ENCODE data around the gene B4GALT7.

The B4GALT7 gene

DNA sequence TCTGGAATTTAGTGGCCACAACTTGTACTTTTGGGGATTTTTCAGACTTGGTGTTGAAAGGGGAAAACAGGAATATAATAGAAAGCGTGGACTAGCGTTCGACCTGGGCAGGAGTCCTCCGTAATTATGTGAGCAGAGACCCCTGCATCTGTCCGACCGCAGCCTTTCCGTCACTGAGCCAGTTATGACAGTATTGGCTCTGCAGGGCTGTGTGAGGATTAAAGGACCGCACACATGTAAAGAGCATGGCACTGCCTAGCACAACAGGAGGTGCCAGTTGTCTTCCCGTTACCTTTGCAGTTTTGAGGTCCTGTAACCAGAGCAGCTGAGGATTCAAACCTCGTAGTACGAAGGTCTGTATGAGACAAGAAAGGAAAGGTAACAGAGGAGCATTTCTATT lies 1.2 kb downstream of the B4GALT7 start:
- no peak for FAIRE-seq
- TF ChIP-seq POLR2A (IDR thresholded peaks at IDR 0.05; ENCODE audit: low read depth, low read length): no peak

DNA sequence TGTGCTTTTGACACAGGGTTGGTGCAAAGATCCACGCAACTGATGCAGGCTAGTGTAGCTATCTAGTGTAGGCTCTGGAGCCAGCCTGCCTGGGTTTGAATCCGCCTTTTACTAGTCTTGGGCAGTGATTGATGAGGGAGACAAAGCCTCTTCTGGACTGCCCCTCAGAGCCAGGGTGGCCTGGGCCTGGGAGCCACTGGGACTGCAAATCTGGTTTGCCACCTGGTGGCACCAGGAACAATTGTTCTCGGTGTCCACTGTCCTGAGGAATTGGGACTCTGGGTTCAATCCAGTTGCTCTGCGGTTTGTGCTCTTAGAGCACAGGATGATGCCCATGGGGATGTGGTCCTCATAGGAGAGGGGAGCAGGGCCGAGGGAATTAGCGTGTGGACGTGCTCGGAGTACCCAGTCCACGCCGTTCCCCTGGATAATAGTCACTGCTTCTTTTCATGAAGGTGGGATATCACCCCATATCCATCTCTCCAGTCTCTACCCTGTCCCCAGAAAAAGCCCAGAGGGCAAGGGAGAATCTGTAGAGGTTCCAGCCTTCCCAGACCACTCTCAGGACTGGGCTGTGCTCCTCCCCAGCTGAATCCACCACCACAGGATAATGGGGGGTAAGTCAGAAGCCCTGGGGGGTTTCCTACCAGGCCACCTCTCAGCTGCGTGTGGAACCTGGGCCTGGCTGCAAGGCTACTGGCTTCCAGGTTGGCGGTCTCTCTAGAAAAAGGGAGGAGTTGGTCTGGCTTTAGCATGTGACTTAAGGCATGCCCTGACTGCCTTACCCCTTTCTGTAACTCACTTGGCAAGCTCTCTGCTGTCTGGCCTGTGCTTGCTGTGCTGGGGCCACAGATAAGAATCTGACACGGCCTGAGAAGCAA lies 1.9 kb downstream of the B4GALT7 start:
- FAIRE-seq (no peak), DNase-seq (ENCODE audit: insufficient read length, low spot score) (no peak)
- no peak for TF ChIP-seq POLR2A (IDR thresholded peaks at IDR 0.05; ENCODE audit: low read depth, low read length)

More for the DNA sequence above, 1.2 kb downstream of the B4GALT7 start:
- DNase-seq (ENCODE audit: insufficient read length, low spot score): no peak

DNA sequence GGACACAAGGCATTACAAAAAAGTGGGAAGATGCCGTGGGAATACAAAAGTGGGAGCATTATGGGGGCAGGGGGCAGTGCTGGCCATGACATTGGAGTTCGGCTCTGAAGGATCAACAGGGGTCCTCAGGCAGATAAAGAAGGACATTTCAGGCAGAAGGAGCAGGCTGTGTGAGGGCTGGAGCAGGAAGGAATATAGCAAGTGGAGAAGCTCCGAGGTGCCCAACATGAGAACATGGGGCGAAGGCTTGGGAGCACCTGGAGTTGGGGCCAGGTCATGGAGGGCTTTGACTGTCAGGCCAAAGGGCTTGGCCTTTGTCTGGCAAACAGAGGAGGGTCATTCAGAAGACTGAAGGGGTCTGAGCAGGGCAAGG lies 2.5 kb downstream of the B4GALT7 start:
- DNase-seq (ENCODE audit: insufficient read length, low spot score) (no peak), FAIRE-seq (no peak)
- TF ChIP-seq POLR2A (IDR thresholded peaks at IDR 0.05; ENCODE audit: low read depth, low read length): no peak

DNA sequence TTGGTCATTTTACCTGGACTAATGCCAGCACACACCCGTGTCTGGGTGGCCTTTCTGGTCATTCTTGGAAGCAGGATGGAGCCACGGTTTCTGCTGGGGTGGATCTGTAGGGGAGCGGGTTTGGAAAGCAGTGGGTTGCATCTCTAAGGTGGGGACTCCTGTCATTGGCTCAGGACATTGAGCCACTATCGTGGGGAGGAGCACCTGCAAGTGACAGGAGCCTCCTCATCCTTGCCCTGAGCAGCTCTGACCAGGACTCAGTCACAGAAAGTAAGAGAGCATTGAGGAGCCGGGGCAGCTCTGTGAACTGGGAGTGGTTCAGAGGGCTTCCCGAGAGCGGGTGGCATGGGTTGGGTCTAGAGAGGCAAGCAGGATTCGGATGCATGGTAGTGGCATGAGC lies 3.7 kb downstream of the B4GALT7 start:
- no peak for DNase-seq (ENCODE audit: insufficient read length, low spot score)
- no peak for TF ChIP-seq POLR2A (IDR thresholded peaks at IDR 0.05; ENCODE audit: low read depth, low read length)
- no peak for FAIRE-seq

DNA sequence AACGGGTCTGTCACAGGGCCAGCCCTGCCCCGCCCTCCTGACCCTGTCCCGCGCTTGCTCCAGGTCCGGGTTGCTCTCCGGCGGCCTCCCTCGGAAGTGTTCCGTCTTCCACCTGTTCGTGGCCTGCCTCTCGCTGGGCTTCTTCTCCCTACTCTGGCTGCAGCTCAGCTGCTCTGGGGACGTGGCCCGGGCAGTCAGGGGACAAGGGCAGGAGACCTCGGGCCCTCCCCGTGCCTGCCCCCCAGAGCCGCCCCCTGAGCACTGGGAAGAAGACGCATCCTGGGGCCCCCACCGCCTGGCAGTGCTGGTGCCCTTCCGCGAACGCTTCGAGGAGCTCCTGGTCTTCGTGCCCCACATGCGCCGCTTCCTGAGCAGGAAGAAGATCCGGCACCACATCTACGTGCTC lies 4.2 kb downstream of the B4GALT7 start:
- no peak for TF ChIP-seq POLR2A (IDR thresholded peaks at IDR 0.05; ENCODE audit: low read depth, low read length)
- no peak for DNase-seq (ENCODE audit: insufficient read length, low spot score)
- FAIRE-seq: no peak

DNA sequence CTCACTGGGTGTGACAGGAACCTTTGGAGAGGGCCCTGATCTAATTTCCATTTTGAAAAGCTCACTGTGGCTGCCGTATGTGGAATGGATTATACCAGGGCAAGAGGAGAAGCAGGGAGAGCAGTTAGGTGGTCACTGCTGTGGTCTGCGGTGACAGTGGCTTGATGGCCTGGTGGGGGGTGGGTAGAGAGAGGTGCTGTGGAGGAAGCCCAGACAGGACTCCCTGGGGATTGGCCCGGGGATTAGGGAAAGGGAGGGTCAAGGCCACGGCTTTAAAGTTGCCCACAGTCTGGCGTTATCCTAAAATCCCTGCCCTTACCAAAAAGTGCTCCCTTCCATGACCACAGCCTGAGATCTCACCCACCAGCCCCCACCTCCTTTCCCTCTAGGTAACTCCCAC lies 4.7 kb downstream of the B4GALT7 start:
- TF ChIP-seq POLR2A (IDR thresholded peaks at IDR 0.05; ENCODE audit: low read depth, low read length): no peak
- DNase-seq (ENCODE audit: insufficient read length, low spot score) (no peak), FAIRE-seq (no peak)

DNA sequence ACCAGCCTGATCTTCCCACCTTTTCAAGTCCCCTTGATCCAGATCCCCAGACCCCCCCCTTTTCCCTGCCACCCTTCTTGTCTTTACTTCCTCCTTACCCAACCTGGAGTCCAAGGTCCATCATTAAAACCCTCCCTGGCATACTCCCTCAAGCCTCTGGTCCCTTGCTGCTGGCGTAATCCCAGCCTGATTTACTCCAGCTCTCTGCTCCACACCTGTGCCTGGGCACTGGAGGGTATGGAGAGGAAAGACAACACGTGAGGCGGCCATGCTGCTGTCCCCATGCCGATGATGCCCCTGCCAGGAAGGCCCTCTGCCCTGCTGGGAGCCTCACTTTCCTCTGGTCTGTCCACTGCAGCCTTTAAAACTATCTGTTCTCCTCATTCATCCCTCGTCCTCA lies 5.1 kb downstream of the B4GALT7 start:
- DNase-seq (ENCODE audit: insufficient read length, low spot score): no peak
- no peak for FAIRE-seq
- TF ChIP-seq POLR2A (IDR thresholded peaks at IDR 0.05; ENCODE audit: low read depth, low read length): no peak

DNA sequence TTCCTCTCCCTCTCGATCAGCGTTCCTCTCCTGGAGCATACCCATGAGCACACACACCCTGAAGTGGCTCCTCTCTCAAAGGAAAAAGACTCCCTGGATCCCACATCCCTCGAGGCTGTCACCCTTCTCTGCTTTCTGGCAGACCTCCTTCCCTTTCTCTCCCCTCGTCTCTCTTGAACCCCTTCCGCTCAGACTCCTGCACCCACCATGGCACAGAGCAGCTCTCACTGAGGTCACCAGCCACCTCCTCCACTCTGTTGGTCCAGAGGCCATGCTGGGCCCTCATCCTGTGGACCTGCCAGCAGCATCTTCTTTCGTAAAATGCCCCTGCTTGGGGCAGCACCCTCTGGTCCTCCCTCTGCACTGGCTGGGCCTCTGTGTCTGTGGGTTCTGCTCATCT lies 5.7 kb downstream of the B4GALT7 start:
- no peak for TF ChIP-seq POLR2A (IDR thresholded peaks at IDR 0.05; ENCODE audit: low read depth, low read length)
- FAIRE-seq (no peak), DNase-seq (ENCODE audit: insufficient read length, low spot score) (no peak)

DNA sequence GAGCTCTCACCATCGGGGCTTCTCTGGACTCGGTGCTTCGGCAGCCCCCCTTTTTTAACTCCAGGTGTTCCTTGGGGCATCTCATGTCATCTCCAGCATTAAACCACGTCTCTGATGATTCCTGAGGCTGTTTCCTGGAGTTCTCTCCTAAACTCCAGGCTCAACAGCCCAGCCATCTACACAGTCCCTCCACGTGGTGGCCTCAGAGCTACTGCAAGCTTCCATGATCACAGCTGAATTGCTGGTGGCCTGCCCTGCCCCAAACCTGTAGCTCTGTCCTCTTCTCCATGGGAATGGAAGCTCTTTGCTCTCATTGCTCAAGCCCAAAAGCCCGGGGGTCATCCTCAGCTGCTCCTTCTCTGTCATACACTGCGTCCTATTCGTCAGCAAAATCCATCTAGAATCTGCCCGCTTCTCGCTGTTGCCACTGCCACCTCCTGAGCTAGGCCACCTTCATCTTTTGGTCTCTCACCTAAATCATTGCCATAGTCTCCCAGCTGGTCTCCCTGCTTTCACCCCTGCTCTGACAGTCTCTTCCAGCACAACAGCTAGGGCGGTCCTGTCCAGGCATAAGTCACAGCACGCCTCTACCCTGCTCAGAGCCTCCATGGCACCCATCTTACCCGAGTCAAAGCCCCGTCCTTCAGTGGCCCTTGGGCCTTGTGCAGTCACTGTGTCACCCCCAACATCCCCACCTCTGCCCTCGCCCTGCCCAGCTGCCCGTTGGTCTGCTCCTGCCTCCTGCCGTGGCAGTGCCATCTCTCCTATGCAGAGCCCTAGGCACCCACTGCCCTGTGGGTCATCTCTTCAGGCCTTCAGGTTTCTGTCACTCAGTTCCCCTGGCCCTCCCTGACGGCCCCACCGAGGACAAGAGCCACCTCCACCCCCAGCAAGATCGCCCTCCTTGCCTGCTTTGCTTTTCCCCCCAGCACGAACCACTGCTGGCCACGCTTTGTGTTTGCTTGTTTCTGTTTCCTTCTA lies 6.4 kb downstream of the B4GALT7 start:
- TF ChIP-seq POLR2A (IDR thresholded peaks at IDR 0.05; ENCODE audit: low read depth, low read length): no peak
- FAIRE-seq (no peak), DNase-seq (ENCODE audit: insufficient read length, low spot score) (no peak)

DNA sequence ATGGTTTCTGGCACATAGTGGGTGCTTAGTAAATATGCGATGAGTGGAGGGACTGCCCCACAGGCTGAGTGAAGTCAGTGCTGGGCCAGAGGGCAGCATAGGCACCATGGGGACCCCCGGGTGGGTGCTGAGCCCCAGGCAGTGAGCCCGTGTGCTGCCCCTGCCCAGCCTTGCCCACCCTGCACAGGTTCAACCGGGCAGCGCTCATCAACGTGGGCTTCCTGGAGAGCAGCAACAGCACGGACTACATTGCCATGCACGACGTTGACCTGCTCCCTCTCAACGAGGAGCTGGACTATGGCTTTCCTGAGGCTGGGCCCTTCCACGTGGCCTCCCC lies 7.2 kb downstream of the B4GALT7 start:
- TF ChIP-seq POLR2A (IDR thresholded peaks at IDR 0.05; ENCODE audit: low read depth, low read length): no peak
- DNase-seq (ENCODE audit: insufficient read length, low spot score): no peak
- no peak for FAIRE-seq

DNA sequence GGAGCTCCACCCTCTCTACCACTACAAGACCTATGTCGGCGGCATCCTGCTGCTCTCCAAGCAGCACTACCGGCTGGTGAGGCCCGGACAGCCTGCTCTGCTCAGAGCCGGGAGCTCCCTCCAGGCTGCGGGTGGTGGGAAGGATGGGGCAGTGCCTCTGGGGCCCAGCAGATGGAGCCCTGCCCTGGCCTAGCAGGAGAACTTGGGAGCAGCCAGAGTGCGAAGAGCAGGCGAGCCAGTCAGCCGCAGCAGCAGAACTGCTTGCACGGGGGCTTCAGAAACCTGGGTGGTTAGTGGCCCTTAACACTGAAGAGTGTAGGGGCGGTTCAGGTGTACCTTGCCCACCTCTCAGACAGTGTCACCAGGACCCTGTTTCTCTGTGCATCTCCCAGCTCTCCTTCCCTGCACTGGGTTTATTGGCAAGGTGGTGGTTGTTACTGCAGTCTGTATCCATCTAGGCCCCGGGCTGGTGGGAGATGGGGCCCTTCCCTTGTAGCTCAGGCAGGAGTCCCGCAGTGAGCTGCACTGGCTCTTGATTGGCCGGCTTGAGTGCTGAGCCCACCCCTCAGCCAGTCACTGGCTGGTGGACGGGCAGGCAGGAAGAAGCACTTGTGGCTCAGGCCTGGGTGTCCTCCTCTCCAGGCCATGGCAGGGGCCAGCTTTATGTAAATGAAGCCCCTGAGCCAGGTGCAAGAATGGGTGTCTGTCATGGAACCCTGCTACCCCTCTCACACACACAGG lies 7.7 kb downstream of the B4GALT7 start:
- FAIRE-seq: no peak
- peak; percentile 85 for DNase-seq (ENCODE audit: insufficient read length, low spot score)
- TF ChIP-seq POLR2A (IDR thresholded peaks at IDR 0.05; ENCODE audit: low read depth, low read length): no peak

DNA sequence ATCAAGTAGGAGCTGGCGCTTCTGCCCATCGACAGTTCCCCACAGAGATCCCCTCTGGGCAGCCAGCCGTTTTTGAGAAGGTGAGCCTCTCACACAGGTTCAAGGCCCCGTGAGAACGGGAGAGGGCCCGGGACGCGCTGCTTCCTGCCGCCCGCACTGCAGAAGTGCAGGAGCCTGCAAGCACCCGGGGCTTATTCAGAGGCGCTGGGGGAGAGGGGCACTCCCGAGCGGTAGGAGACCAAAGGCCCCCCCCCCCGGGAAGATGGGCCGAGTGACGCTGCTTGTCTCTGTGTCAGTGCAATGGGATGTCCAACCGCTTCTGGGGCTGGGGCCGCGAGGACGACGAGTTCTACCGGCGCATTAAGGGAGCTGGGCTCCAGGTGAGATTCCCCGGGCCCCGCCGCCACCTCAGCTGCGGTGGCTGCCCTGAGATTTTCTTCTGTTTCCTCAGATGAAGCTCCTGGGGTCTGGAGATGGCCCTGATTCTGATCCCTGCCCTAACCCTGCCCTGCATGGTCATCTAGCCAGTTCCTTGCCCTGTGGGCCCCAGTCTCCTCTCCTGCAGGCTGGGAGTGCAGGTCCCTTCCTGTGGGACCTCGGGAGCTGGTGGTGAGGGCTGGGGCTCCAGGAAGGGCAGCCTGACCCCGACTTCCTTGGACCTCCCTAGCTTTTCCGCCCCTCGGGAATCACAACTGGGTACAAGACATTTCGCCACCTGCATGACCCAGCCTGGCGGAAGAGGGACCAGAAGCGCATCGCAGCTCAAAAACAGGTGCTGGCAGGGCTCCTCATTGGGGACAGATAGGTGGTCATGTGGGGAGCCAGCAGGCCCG lies 8.5 kb downstream of the B4GALT7 start:
- TF ChIP-seq POLR2A (IDR thresholded peaks at IDR 0.05; ENCODE audit: low read depth, low read length): no peak
- FAIRE-seq: no peak
- DNase-seq (ENCODE audit: insufficient read length, low spot score): no peak

Data from H54 (cell line).